Upper lobe of right lung (tissue), 1 donor: Measurements from ENCODE around the gene WDR49. TPM values are rescaled to one million over a fixed set of nuclear protein-coding genes. Genes with fewer than 3 reads are reported as not detected.

ENCODE experiments used
- ATAC-seq: fragments of 200-7000 bp; cut with Tn5 transposase; one replicate; pipeline ENCODE4 v1.9.1; 2020; ENCODE audit warnings: mild to moderate bottlenecking, moderate library complexity
- DNase-seq: peaks from one replicate; pipeline ENCODE4 v3.0.0-alpha.2; 2020
- H3K27ac ChIP-seq: fragments of 200-600 bp; one replicate; pipeline ENCODE4 v1.8.0; 2022
- H3K27me3 ChIP-seq: fragments of 200-600 bp; one replicate; pipeline ENCODE4 v1.8.0; 2022; ENCODE audit warnings: mild to moderate bottlenecking
- H3K36me3 ChIP-seq: fragments of 200-600 bp; one replicate; pipeline ENCODE4 v1.8.0; 2022
- H3K4me1 ChIP-seq: fragments of 200-600 bp; one replicate; pipeline ENCODE4 v1.8.0; 2022
- H3K4me3 ChIP-seq: fragments of 200-600 bp; one replicate; pipeline ENCODE4 v1.8.0; 2022; ENCODE audit warnings: mild to moderate bottlenecking
- H3K9me3 ChIP-seq: fragments of 200-600 bp; one replicate; pipeline ENCODE4 v1.8.0; 2022
- CTCF ChIP-seq: fragments of 200-600 bp; IDR thresholded peaks from one replicate; pipeline ENCODE4 v1.8.0; 2022; ENCODE audit warnings: antibody characterized with exemption
- intact Hi-C: fragments of 100-400 bp; cut with DNase I; formaldehyde crosslinking; loops from one replicate; pipeline ENCODE4 v1.11.0; 2022
- total RNA-seq: library from RNA; stranded (reverse); fragmentation: NEBNext Ultra II Directional; extraction: Animal tissue kit (Norgen Biotek cat#: 25700); gene quantifications from one replicate; pipeline ENCODE4 v1.2.1, GENCODE V29; 2021
- donor health status: DM: no; HTN: yes; CAD: no; lungs with severe emphysema.

The WDR49 gene
- total RNA-seq, 1 donor from 2014 or later, result 1.2 TPM

GRCh38 chr3:167480748-167481147 lies 173.0 kb downstream of the WDR49 start:
- DNase-seq, result no peak

GRCh38 chr3:167473863-167474262 lies 179.9 kb downstream of the WDR49 start, which contains the start of gene SERPINI2:
Gene SERPINI2, minus strand, starts transcription at chr3:167474042. Its CDS starts 2,208 bp downstream, at chr3:167471834.
- Histone ChIP-seq H3K36me3 (no peaks in the 10 kb centered on the region), H3K9me3 (no peaks in the 10 kb centered on the region), H3K27ac (no peak within 1 kb of the TSS), H3K27me3 (no peaks in the 10 kb centered on the region), H3K4me1 (no peaks in the 10 kb centered on the region), H3K4me3 (no peak within 1 kb of the TSS)
- ATAC-seq, result no peak
- intact Hi-C loops, result no loop called here
- DNase-seq, result no peak
- TF ChIP-seq CTCF, result no peak

More at GRCh38 chr3:167480748-167481147, 173.0 kb downstream of the WDR49 start:
- no peaks in the 10 kb centered on the region for H3K4me1 ChIP-seq
- no peak overlapping the region for H3K27ac ChIP-seq
- intact Hi-C loops, result no loop called here
- no peak overlapping the region for H3K4me3 ChIP-seq
- no peak for TF ChIP-seq CTCF
- no peaks in the 10 kb centered on the region for H3K27me3 ChIP-seq
- no peaks in the 10 kb centered on the region for H3K9me3 ChIP-seq
- no peaks in the 10 kb centered on the region for H3K36me3 ChIP-seq
- ATAC-seq, result no peak

GRCh38 chr3:167469381-167469780 lies 184.4 kb downstream of the WDR49 start:
- intact Hi-C loops, result no loop called here
- TF ChIP-seq CTCF, result no peak

GRCh38 chr3:167467848-167468611 lies 185.7 kb downstream of the WDR49 start:
- H3K9me3 ChIP-seq, result no peaks in the 10 kb centered on the region
- H3K27ac ChIP-seq, result no peak overlapping the region
- intact Hi-C loops, result no loop called here

More at GRCh38 chr3:167469381-167469780, 184.4 kb downstream of the WDR49 start:
- Histone ChIP-seq H3K4me1 (no peaks in the 10 kb centered on the region), H3K27ac (no peak overlapping the region), H3K4me3 (no peak overlapping the region), H3K27me3 (no peaks in the 10 kb centered on the region), H3K36me3 (no peaks in the 10 kb centered on the region), H3K9me3 (no peaks in the 10 kb centered on the region)
- no peak for DNase-seq
- ATAC-seq, result no peak

GRCh38 chr3:167466966-167467365 lies 186.8 kb downstream of the WDR49 start:
- TF ChIP-seq CTCF, result no peak
- no peak for ATAC-seq
- Histone ChIP-seq H3K9me3 (no peaks in the 10 kb centered on the region), H3K4me1 (no peaks in the 10 kb centered on the region), H3K4me3 (no peak overlapping the region), H3K27ac (no peak overlapping the region), H3K27me3 (no peaks in the 10 kb centered on the region), H3K36me3 (no peaks in the 10 kb centered on the region)
- intact Hi-C loops, result no loop called here
- DNase-seq, result no peak

More at GRCh38 chr3:167467848-167468611, 185.7 kb downstream of the WDR49 start:
- no peak for TF ChIP-seq CTCF
- Histone ChIP-seq H3K4me1 (no peaks in the 10 kb centered on the region), H3K27me3 (no peaks in the 10 kb centered on the region), H3K4me3 (no peak overlapping the region), H3K36me3 (no peaks in the 10 kb centered on the region)
- no peak for ATAC-seq
- no peak for DNase-seq
